Measurements from ENCODE around the gene OR51F1. TPM values are rescaled to one million over a fixed set of nuclear protein-coding genes. Genes with fewer than 3 reads are reported as not detected.

The OR51F1 gene
- total and polyA plus RNA-seq, 2 of the 8 experiments (the other 6 are each of a cell fraction or from before 2014, with no cell fraction given), result not detected

DNA sequence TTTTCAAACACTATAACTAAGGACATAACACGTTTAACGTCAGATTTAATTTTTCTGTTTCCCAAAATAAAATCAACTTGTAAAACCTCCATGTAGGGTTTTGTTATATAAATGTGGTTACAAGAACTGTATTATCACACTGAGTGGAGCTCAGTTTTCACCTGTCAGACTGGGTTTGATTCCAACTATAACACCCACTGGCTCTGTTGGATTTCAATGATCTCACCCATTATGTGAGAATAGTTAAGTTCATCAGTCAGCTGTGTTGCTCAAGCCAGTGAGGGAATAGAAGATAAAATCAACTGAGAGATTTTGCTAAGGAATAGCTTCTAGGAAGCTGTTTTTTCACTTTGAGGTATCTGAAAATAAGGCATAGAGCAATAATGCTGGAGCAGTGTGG is 39.5 kb upstream of the OR51F1 start:
- Histone ChIP-seq H3K27me3 (replicated peaks in 1 of 4; ENCODE audit: control insufficient read depth in 3 of 4, extremely low read depth in 1 of 4, insufficient read depth in 3 of 4, low read length in 3 of 4) (no peaks in the 10 kb centered on the region), H2AFZ (ENCODE audit: low read length) (no peak overlapping the region), H3K27ac (ENCODE audit: low read depth, low read length) (no peak overlapping the region), H2BK12ac (ENCODE audit: low read depth, low read length) (no peak overlapping the region), H3K9me3 (ENCODE audit: insufficient read depth in 2 of 2, low read depth in 1 of 2, low read length in 1 of 2) (no peaks in the 10 kb centered on the region), H3K23ac (ENCODE audit: insufficient read length) (no peak overlapping the region), H3K4me1 (replicated peaks in 1 of 4; ENCODE audit: control insufficient read depth in 3 of 4, insufficient read depth in 4 of 4, low read length in 3 of 4) (no peaks in the 10 kb centered on the region), H3K18ac (ENCODE audit: extremely low read depth, low read length) (no peak overlapping the region), H3K4me3 (ENCODE audit: extremely low read depth in 1 of 4, insufficient read depth in 2 of 4, low read depth in 3 of 4, low read length in 4 of 4) (no peak overlapping the region), H2BK15ac (ENCODE audit: low read length) (no peak overlapping the region), H2AK5ac (ENCODE audit: low read depth, low read length) (no peak overlapping the region), H3K79me1 (ENCODE audit: low read depth, low read length) (no peaks in the 10 kb centered on the region), H3K14ac (ENCODE audit: insufficient read length) (no peak overlapping the region), H3K36me3 (ENCODE audit: control insufficient read depth in 2 of 4, insufficient read depth in 4 of 4, low read length in 3 of 4) (no peaks in the 10 kb centered on the region), H3K79me2 (ENCODE audit: control insufficient read depth in 1 of 2, insufficient read depth in 2 of 2, low read length in 2 of 2) (no peaks in the 10 kb centered on the region), H3K4ac (replicated peaks; ENCODE audit: insufficient read length, low read depth, low read length) (no peak overlapping the region), H4K20me1 (replicated peaks in 1 of 2; ENCODE audit: control insufficient read depth in 1 of 2, insufficient read depth in 2 of 2, low read length in 2 of 2) (no peaks in the 10 kb centered on the region), H3K4me2 (ENCODE audit: insufficient read depth in 1 of 2, low read depth in 2 of 2, low read length in 2 of 2) (no peak overlapping the region), H3K56ac (replicated peaks; ENCODE audit: insufficient read length, low read depth, low read length) (no peak overlapping the region), H4K5ac (ENCODE audit: insufficient read length, low read depth, low read length) (no peak overlapping the region), H2BK5ac (ENCODE audit: low read depth, low read length) (no peak overlapping the region), H2BK20ac (ENCODE audit: low read length) (no peak overlapping the region), H4K8ac (ENCODE audit: extremely low read depth, insufficient read depth, low read length) (no peak overlapping the region), H4K91ac (replicated peaks; ENCODE audit: insufficient read length, low read length) (no peak overlapping the region), H3K9ac (replicated peaks in 1 of 4; ENCODE audit: extremely low read depth in 1 of 4, low read depth in 3 of 4, low read length in 3 of 4) (no peak overlapping the region), H3K23me2 (ENCODE audit: low read depth, low read length) (no peaks in the 10 kb centered on the region), H2BK120ac (replicated peaks; ENCODE audit: low read depth, low read length) (no peak overlapping the region)
- DNase-seq (ENCODE audit: low read depth in 1 of 2, low spot score in 2 of 2) (no peak), FAIRE-seq (no peak)
- ChIA-PET POLR2A (ENCODE audit: partially characterized antibody) (no interaction called here), CTCF (ENCODE audit: partially characterized antibody) (interaction anchor here (2.6 kb wide), 1 partner anchor 172 kb away, joined by 9 read pairs; the partner anchor contains the start of gene OR51D1)
- 94% methylated on average over 2 of the region's 2 CpGs; no CpG with 5 or more reads in 1 of the 2 experiments for WGBS, 2 experiments (ENCODE audit: extremely low coverage in 1 of 2, insufficient coverage in 1 of 2, insufficient read length in 1 of 2, insufficient replicate concordance in 2 of 2, low coverage in 1 of 2, low lambda C conversion rate in 2 of 2, missing lambda C conversion rate in 1 of 2)
- TF ChIP-seq HDAC6 (IDR thresholded peaks at IDR 0.05; ENCODE audit: low read depth, low read length), result no peak

All from H1 (cell line).